Hepatocyte (in vitro differentiated cells): ENCODE results near the gene FUOM. TPM values are rescaled to one million over a fixed set of nuclear protein-coding genes. Genes with fewer than 3 reads are reported as not detected.
A peak's percentile ranks its signal among the peaks of the same experiment; 100 is the strongest.

Source experiments
- DNase-seq: peaks from one replicate; pipeline ENCODE4 v3.0.0-alpha.2; 2016; ENCODE audit warnings: low spot score
- H2AFZ ChIP-seq: fragments of 200-600 bp; sonication (generic); 2 replicates; pipeline ENCODE4 v1.6.0; 2016; ENCODE audit warnings: antibody characterized with exemption, mild to moderate bottlenecking
- H3K27ac ChIP-seq: fragments of 200-600 bp; sonication (generic); 2 replicates; pipeline ENCODE4 v1.5.1; 2016; ENCODE audit warnings: mild to moderate bottlenecking
- H3K27me3 ChIP-seq: fragments of 200-600 bp; sonication (generic); 2 replicates; pipeline ENCODE4 v1.6.1; 2016
- H3K36me3 ChIP-seq: fragments of 200-600 bp; sonication (generic); replicated peaks from 2 replicates; pipeline ENCODE4 v1.5.1; 2016; ENCODE audit warnings: low read depth; ENCODE audit not compliant: insufficient read depth
- H3K4me1 ChIP-seq: fragments of 200-600 bp; sonication (generic); 2 replicates; pipeline ENCODE4 v1.5.1; 2016; ENCODE audit warnings: mild to moderate bottlenecking, moderate library complexity; ENCODE audit not compliant: insufficient read depth
- H3K4me2 ChIP-seq: fragments of 200-600 bp; sonication (generic); 2 replicates; pipeline ENCODE4 v1.6.0; 2016
- H3K4me3 ChIP-seq: fragments of 200-600 bp; sonication (generic); 2 replicates; pipeline ENCODE4 v1.5.1; 2016; ENCODE audit warnings: mild to moderate bottlenecking
- H3K79me2 ChIP-seq: fragments of 200-600 bp; sonication (generic); 2 replicates; pipeline ENCODE4 v1.6.0; 2017; ENCODE audit warnings: mild to moderate bottlenecking
- H3K9me2 ChIP-seq: fragments of 200-600 bp; sonication (generic); replicated peaks from 2 replicates; pipeline ENCODE4 v1.6.0; 2017; ENCODE audit warnings: mild to moderate bottlenecking; ENCODE audit not compliant: insufficient read depth
- H3K9me3 ChIP-seq: fragments of 200-600 bp; sonication (generic); 2 replicates; pipeline ENCODE4 v1.5.1; 2016; ENCODE audit warnings: low read depth, mild to moderate bottlenecking
- H4K20me1 ChIP-seq: fragments of 200-600 bp; sonication (generic); 2 replicates; pipeline ENCODE4 v1.6.0; 2016; ENCODE audit warnings: mild to moderate bottlenecking; ENCODE audit not compliant: insufficient read depth, poor library complexity, severe bottlenecking
- EZH2 ChIP-seq: fragments of 200-600 bp; sonication (generic); IDR thresholded peaks from 2 replicates; pipeline ENCODE4 v1.6.1; 2016; ENCODE audit warnings: antibody characterized with exemption, mild to moderate bottlenecking, borderline replicate concordance
- EZH2phosphoT487 ChIP-seq: fragments of 200-600 bp; sonication (generic); IDR thresholded peaks from one replicate; pipeline ENCODE4 v1.6.1; 2018; ENCODE audit warnings: antibody characterized with exemption, mild to moderate bottlenecking, low read depth, moderate library complexity; ENCODE audit not compliant: unreplicated experiment, severe bottlenecking
- WGBS: methylation state at CpG from one replicate; pipeline ENCODE4 v1.1.6; 2016; ENCODE audit warnings: low lambda C conversion rate; ENCODE audit errors: missing lambda C conversion rate; 5-methylcytosine and 5-hydroxymethylcytosine counted together
- polyA plus RNA-seq: library from polyadenylated mRNA; unstranded; fragments of >200 nt; fragmentation: Nextera tagmentation; extraction: Ambion mirVana; gene quantifications from 2 replicates; pipeline ENCODE4 v1.2.1, GENCODE V29; 2016
- total RNA-seq: library from RNA; depleted of rRNA; stranded (reverse); fragments of >200 nt; gene quantifications from 2 replicates; pipeline ENCODE4 v1.2.3, GENCODE V29; 2014
- TF ChIP-seq, protein P1 (sequence below): fragments of 200-600 bp; sonication (generic); IDR thresholded peaks from 2 replicates; pipeline ENCODE4 v1.5.1; 2016; ENCODE audit warnings: antibody characterized with exemption, mild to moderate bottlenecking; ENCODE audit not compliant: poor library complexity

FUOM gene
- total and polyA plus RNA-seq, 2 experiments from 2014 or later: 31.1 to 34.6 TPM

DNA sequence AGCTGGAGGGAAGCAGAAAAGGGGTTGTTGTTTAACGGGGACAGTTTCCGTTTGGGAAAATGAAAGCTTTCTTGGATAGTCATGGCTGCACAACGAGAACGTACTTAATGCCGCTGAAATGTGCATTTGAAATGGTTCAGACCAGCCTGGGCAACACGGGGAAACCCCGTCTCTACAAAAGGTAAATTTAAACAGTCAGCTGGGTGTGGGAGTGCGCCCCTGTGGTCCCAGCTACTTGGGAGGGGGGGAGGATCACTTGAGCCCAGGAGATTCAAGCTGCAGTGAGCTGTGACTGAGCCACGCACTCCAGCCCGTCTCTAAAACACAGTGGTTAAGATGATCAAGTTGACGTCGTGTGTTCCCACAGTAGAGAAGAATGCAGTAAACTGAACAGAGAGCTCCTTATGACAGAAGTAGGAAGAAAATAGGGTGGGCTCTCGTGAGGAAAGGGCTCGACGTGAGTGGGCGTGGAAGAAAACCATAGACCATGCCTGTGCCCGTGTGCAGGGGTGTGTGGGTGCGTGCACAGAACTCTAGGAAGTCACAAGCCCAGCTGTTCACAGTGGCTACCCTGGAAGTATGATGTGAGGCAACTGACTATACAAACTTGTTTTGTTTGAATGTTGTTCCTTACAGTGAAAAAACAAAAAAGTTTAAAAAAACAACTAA lies 4.1 kb upstream of the FUOM start:
- Histone ChIP-seq H3K4me2 (no peak overlapping the region), H3K4me1 (peaks cover 17% of the 10 kb centered on the region), H3K79me2 (no peaks in the 10 kb centered on the region), H3K27me3 (no peaks in the 10 kb centered on the region), H3K27ac (no peak overlapping the region), H3K9me2 (no peaks in the 10 kb centered on the region), H4K20me1 (no peaks in the 10 kb centered on the region), H3K36me3 (no peaks in the 10 kb centered on the region), H3K4me3 (no peak overlapping the region), H3K9me3 (no peaks in the 10 kb centered on the region), H2AFZ (no peak overlapping the region)
- 95% methylated on average over 18 of the region's 18 CpGs for WGBS
- no peak for DNase-seq
- TF ChIP-seq EZH2 (no peak), EZH2phosphoT487 (no peak)
- TF ChIP-seq, protein P1, sequence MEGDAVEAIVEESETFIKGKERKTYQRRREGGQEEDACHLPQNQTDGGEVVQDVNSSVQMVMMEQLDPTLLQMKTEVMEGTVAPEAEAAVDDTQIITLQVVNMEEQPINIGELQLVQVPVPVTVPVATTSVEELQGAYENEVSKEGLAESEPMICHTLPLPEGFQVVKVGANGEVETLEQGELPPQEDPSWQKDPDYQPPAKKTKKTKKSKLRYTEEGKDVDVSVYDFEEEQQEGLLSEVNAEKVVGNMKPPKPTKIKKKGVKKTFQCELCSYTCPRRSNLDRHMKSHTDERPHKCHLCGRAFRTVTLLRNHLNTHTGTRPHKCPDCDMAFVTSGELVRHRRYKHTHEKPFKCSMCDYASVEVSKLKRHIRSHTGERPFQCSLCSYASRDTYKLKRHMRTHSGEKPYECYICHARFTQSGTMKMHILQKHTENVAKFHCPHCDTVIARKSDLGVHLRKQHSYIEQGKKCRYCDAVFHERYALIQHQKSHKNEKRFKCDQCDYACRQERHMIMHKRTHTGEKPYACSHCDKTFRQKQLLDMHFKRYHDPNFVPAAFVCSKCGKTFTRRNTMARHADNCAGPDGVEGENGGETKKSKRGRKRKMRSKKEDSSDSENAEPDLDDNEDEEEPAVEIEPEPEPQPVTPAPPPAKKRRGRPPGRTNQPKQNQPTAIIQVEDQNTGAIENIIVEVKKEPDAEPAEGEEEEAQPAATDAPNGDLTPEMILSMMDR: no peak

DNA sequence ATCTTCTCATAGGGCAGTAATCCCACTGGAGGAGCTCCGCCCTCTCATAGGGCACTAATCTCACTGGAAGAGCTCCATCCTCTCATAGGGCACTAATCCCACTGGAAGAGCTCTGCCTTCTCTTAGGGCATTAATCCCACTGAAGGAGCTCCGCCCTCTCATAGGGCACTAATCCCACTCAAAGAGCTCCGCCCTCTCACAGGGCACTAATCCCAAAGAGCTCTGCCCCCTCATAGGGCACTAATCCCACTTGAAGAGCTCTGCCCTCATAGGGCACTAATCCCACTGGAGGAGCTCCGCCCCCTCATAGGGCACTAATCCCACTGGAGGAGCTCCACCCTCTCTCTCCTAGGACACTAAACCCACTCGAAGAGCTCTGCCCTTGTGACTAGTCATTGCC lies 3.4 kb upstream of the FUOM start:
- no peaks in the 10 kb centered on the region for H3K9me3 ChIP-seq
- no peaks in the 10 kb centered on the region for H3K9me2 ChIP-seq
- no peak overlapping the region for H3K4me3 ChIP-seq
- no peak overlapping the region for H2AFZ ChIP-seq
- no peaks in the 10 kb centered on the region for H4K20me1 ChIP-seq
- 94% methylated on average over 5 of the region's 5 CpGs for WGBS
- H3K4me1 ChIP-seq: peaks cover 21% of the 10 kb centered on the region
- TF ChIP-seq, protein P1: no peak
- TF ChIP-seq EZH2: no peak
- no peak for TF ChIP-seq EZH2phosphoT487
- DNase-seq: no peak
- no peak overlapping the region for H3K27ac ChIP-seq
- no peaks in the 10 kb centered on the region for H3K27me3 ChIP-seq
- H3K4me2 ChIP-seq: no peak overlapping the region
- no peaks in the 10 kb centered on the region for H3K36me3 ChIP-seq
- H3K79me2 ChIP-seq: no peaks in the 10 kb centered on the region

DNA sequence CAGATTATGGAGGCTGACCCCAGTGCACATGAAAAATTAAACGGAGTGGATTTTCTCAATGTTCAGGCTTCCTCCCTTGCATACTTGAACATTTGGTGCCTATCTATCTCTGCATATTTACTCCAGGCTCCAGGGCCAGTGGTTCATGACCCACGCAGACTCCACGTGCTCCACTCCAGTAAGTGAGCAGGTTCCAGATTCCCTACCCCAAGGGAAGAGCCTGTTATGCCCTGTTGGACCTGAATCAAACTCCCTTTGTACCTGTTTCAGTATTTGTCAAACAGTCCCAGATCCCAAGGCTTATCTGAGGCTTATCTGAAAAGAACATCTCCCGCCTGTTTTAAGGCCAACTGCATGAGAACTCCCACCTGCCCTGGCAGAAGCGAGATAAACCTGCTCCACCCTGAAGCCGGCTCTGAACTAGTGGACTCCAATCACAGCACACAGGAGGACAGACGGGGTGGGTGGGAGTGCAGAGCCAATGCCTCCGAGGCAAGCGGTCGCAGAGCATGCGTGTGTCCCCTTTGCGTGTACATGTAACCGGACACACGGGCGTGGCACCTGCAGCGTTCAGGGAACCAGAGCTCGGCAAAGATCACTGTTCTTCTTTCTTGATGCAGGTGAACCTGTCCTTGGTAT lies 2.3 kb upstream of the FUOM start:
- Histone ChIP-seq H2AFZ (no peak overlapping the region), H3K79me2 (no peaks in the 10 kb centered on the region), H3K4me1 (peaks cover 21% of the 10 kb centered on the region), H3K9me2 (no peaks in the 10 kb centered on the region), H3K36me3 (no peaks in the 10 kb centered on the region), H4K20me1 (no peaks in the 10 kb centered on the region), H3K4me3 (no peak overlapping the region), H3K4me2 (peak overlapping the region; percentile 17), H3K27ac (peak overlapping the region; percentile 20), H3K9me3 (no peaks in the 10 kb centered on the region), H3K27me3 (no peaks in the 10 kb centered on the region)
- no peak for DNase-seq
- 72% methylated on average over 17 of the region's 17 CpGs for WGBS
- TF ChIP-seq EZH2 (no peak), EZH2phosphoT487 (no peak)
- TF ChIP-seq, protein P1: no peak
